HCT116 (cell line): ENCODE results near the gene TTC24. TPM values are rescaled to one million over a fixed set of nuclear protein-coding genes. Genes with fewer than 3 reads are reported as not detected.

ENCODE experiments used
- ATAC-seq: fragments of 200-7000 bp; cut with Tn5 transposase; 2 replicates; pipeline ENCODE4 v1.9.1; 2020; ENCODE audit warnings: mild to moderate bottlenecking, moderate library complexity
- BruUV-seq: library from RNA; stranded (reverse); fragments of 400-500 nt; replicated peaks from 2 replicates; lab custom pipeline; 2021; lab: Mats Ljungman, UMichigan
- CTCF ChIA-PET: fragments of 300-600 bp; sonication (Branson Sonifier 250); formaldehyde crosslinking; loops from one replicate; lab custom pipeline; 2021; ENCODE audit warnings: antibody characterized with exemption; lab: Charles Lee
- POLR2A ChIA-PET: fragments of 300-600, 350-600 bp; sonication (Branson Sonifier 250); formaldehyde crosslinking; loops from one replicate; lab custom pipeline; 2021; ENCODE audit warnings: antibody characterized with exemption; lab: Charles Lee
- RAD21 ChIA-PET, 2 experiments: fragments of 300-600 bp; sonication (Branson Sonifier 250); formaldehyde crosslinking; loops; one replicate each; lab custom pipeline; 2023; ENCODE audit warnings: low total read pairs in 2 of 2; ENCODE audit not compliant: uncharacterized antibody in 2 of 2, unreplicated experiment in 2 of 2, low non-redundant PET in 1 of 2; lab: Charles Lee
- DNase-seq: peaks from one replicate; pipeline ENCODE4 v3.0.0-alpha.2; 2010; ENCODE audit warnings: low read depth, low spot score
- H2AFZ ChIP-seq: fragments of 200-600 bp; shearing (Covaris generic), sonication (generic); 2 replicates; pipeline ENCODE4 v1.6.1; 2017; ENCODE audit warnings: low read depth, mixed run types, mixed read lengths, antibody characterized with exemption, low read length; ENCODE audit not compliant: poor library complexity, severe bottlenecking
- H3K27ac ChIP-seq: 2 replicates; pipeline ENCODE4 v1.5.1; 2012; ENCODE audit warnings: low read depth, low read length
- H3K27me3 ChIP-seq: fragments of 200-600 bp; sonication (generic); 2 replicates; pipeline ENCODE4 v1.6.1; 2016; ENCODE audit warnings: mixed run types, low read length, mixed read lengths; ENCODE audit not compliant: insufficient read depth
- H3K36me3 ChIP-seq, 2 experiments: fragments of 200-500 bp in 1 of 2; fragments of 200-600 bp in 1 of 2; sonication (Bioruptor generic) in 1 of 2; sonication (generic) in 1 of 2; 2 replicates each; pipeline versions ENCODE4 v1.5.1 to v1.6.1; 2014 to 2016; ENCODE audit warnings: low read length in 2 of 2, inconsistent platforms in 1 of 2, mixed read lengths in 1 of 2, mixed run types in 1 of 2; ENCODE audit not compliant: insufficient read depth in 2 of 2, control insufficient read depth in 1 of 2
- H3K4me1 ChIP-seq, 2 experiments: fragments of 200-600 bp in 1 of 2; sonication (generic) in 1 of 2; 2 replicates each; pipeline versions ENCODE4 v1.5.1 to v1.6.1; 2012 to 2017; ENCODE audit warnings: low read length in 2 of 2, inconsistent platforms in 1 of 2, mild to moderate bottlenecking in 1 of 2, mixed read lengths in 1 of 2, mixed run types in 1 of 2, moderate library complexity in 1 of 2; ENCODE audit not compliant: insufficient read depth in 2 of 2, control insufficient read depth in 1 of 2
- H3K4me2 ChIP-seq: fragments of 200-600 bp; sonication (generic); 2 replicates; pipeline ENCODE4 v1.6.1; 2017; ENCODE audit warnings: mixed run types, low read length, mixed read lengths
- H3K4me3 ChIP-seq, 2 experiments: fragments of 200-600 bp in 1 of 2; sonication (generic) in 1 of 2; replicated peaks in 1 of 2; 2 replicates each; pipeline ENCODE4 v1.5.1; 2011 to 2016; ENCODE audit warnings: low read length in 2 of 2, control low read depth in 1 of 2, low read depth in 1 of 2, mild to moderate bottlenecking in 1 of 2, mixed read lengths in 1 of 2, mixed run types in 1 of 2
- H3K79me2 ChIP-seq: fragments of 200-600 bp; sonication (generic); 2 replicates; pipeline ENCODE4 v1.6.1; 2017; ENCODE audit warnings: mild to moderate bottlenecking, mixed run types, low read length, moderate library complexity, mixed read lengths; ENCODE audit not compliant: insufficient read depth
- H3K9ac ChIP-seq: fragments of 200-600 bp; sonication (generic); 2 replicates; pipeline ENCODE4 v1.6.1; 2016; ENCODE audit warnings: low read length, mixed read lengths
- H3K9me2 ChIP-seq: fragments of 200-600 bp; sonication (generic), shearing (Covaris generic); 2 replicates; pipeline ENCODE4 v1.6.1; 2017; ENCODE audit warnings: mixed run types, mild to moderate bottlenecking, moderate library complexity; ENCODE audit not compliant: insufficient read depth
- H3K9me3 ChIP-seq, 2 experiments: fragments of 200-500 bp in 1 of 2; fragments of 200-600 bp in 1 of 2; sonication (Bioruptor generic) in 1 of 2; sonication (generic) in 1 of 2; 2 replicates each; pipeline ENCODE4 v1.6.1; 2014 to 2017; ENCODE audit warnings: low read length in 2 of 2, mixed read lengths in 2 of 2, inconsistent platforms in 1 of 2, low read depth in 1 of 2, mild to moderate bottlenecking in 1 of 2, mixed run types in 1 of 2, moderate library complexity in 1 of 2; ENCODE audit not compliant: control insufficient read depth in 1 of 2, insufficient read depth in 1 of 2
- H4K20me1 ChIP-seq: fragments of 200-600 bp; sonication (generic), shearing (Covaris generic); 2 replicates; pipeline ENCODE4 v1.6.1; 2017; ENCODE audit warnings: mixed run types, mild to moderate bottlenecking, moderate library complexity; ENCODE audit not compliant: insufficient read depth
- CBX3 ChIP-seq: IDR thresholded peaks from 2 replicates; pipeline ENCODE4 v1.6.1; 2012; ENCODE audit warnings: low read depth
- CEBPB ChIP-seq: IDR thresholded peaks from 2 replicates; pipeline ENCODE4 v1.6.1; 2012; ENCODE audit warnings: low read depth
- EGR1 ChIP-seq: IDR thresholded peaks from 2 replicates; pipeline ENCODE4 v1.6.1; 2012; ENCODE audit warnings: low read depth
- EZH2 ChIP-seq: fragments of 200-600 bp; sonication (generic); IDR thresholded peaks from 2 replicates; pipeline ENCODE4 v1.6.1; 2017; ENCODE audit warnings: antibody characterized with exemption, mixed run types
- EZH2phosphoT487 ChIP-seq: fragments of 200-600 bp; IDR thresholded peaks from 2 replicates; pipeline ENCODE4 v1.6.1; 2018; ENCODE audit warnings: antibody characterized with exemption, borderline replicate concordance
- JUND ChIP-seq: IDR thresholded peaks from 2 replicates; pipeline ENCODE4 v1.6.1; 2012
- RAD21 ChIP-seq: IDR thresholded peaks from 2 replicates; pipeline ENCODE4 v1.6.1; 2012; ENCODE audit warnings: low read depth, mild to moderate bottlenecking
- SIN3A ChIP-seq: IDR thresholded peaks from 2 replicates; pipeline ENCODE4 v1.6.1; 2012; ENCODE audit warnings: low read depth
- SP1 ChIP-seq: IDR thresholded peaks from 2 replicates; pipeline ENCODE4 v1.6.1; 2012; ENCODE audit warnings: low read depth
- SRF ChIP-seq: IDR thresholded peaks from 2 replicates; pipeline ENCODE4 v1.6.1; 2012; ENCODE audit warnings: low read depth
- TCF7L2 ChIP-seq: IDR thresholded peaks from 2 replicates; pipeline ENCODE4 v1.7.0; 2011; ENCODE audit warnings: borderline replicate concordance, inconsistent platforms; ENCODE audit not compliant: insufficient read depth, insufficient read length; ENCODE audit errors: extremely low read depth
- YY1 ChIP-seq: IDR thresholded peaks from 2 replicates; pipeline ENCODE4 v1.6.1; 2011; ENCODE audit warnings: low read length, low read depth, moderate library complexity, mild to moderate bottlenecking; ENCODE audit not compliant: insufficient replicate concordance; ENCODE audit errors: extremely low read depth
- ZFX ChIP-seq: fragments of 450-650 bp; IDR thresholded peaks from 2 replicates; pipeline ENCODE4 v1.6.1; 2017
- ZNF274 ChIP-seq: fragments of 200-500 bp; sonication (Bioruptor generic); IDR thresholded peaks from 2 replicates; pipeline ENCODE4 v1.6.1; 2014; ENCODE audit warnings: mild to moderate bottlenecking, low read depth, low read length, inconsistent platforms
- intact Hi-C: fragments of 100-400 bp; cut with micrococcal nuclease; formaldehyde crosslinking; loops from 2 replicates; pipeline ENCODE4 v1.10.0; 2022
- total RNA-seq: library from RNA; stranded (reverse); gene quantifications from one replicate; pipeline ENCODE4 v1.2.1, GENCODE V29; 2021; ENCODE audit not compliant: unreplicated experiment
- TF ChIP-seq, protein P1 (sequence below): IDR thresholded peaks from 2 replicates; pipeline ENCODE4 v1.6.1; 2012
- TF ChIP-seq, protein P2 (sequence below): IDR thresholded peaks from 2 replicates; pipeline ENCODE4 v1.6.1; 2012; ENCODE audit warnings: low read depth
- TF ChIP-seq, protein P3 (sequence below): IDR thresholded peaks from 2 replicates; pipeline ENCODE4 v1.6.1; 2011; ENCODE audit warnings: mild to moderate bottlenecking, low read length, moderate library complexity; ENCODE audit not compliant: insufficient replicate concordance; ENCODE audit errors: extremely low read depth

The TTC24 gene
- total RNA-seq, 1 experiment from 2014 or later, result not detected

DNA sequence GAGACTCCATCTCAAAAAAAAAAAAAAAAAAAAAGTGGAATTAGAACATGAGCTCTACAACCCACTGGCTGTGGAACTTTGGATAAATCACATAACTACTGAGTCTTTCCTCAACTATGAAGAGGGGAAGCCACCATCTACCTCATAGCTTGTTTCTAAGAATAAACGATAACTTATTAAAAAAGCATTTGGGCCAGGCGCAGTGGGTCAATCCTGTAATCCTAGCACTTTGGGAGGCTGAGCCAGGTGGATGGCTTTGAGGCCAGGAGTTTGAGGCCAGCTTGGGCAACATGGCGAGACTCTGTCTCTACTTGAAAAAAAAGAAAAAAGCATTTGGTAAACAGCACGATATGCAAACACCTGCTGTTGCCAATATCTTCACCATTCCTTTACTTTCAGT is 47.1 kb upstream of the TTC24 start:
- RAD21 ChIA-PET, result no interaction called here
- Histone ChIP-seq H3K36me3 (peaks cover 24 to 47% of the 10 kb centered on the region in 2 experiments; a peak in 3 of 4 replicates), H3K4me3 (no peak overlapping the region)

More for the DNA sequence above, 47.1 kb upstream of the TTC24 start:
- intact Hi-C loops, result no loop called here
- H3K27me3 ChIP-seq, result no peaks in the 10 kb centered on the region
- no peak for ATAC-seq
- POLR2A ChIA-PET, result no interaction called here
- H3K9ac ChIP-seq, result no peak overlapping the region
- no TSS peak for BruUV-seq
- no peak overlapping the region for H2AFZ ChIP-seq
- H3K9me3 ChIP-seq, result no peaks in the 10 kb centered on the region
- no peaks in the 10 kb centered on the region; a peak in 1 of 4 replicates for H3K4me1 ChIP-seq
- H3K27ac ChIP-seq, result no peak overlapping the region
- CTCF ChIA-PET, result no interaction called here
- H3K79me2 ChIP-seq, result no peaks in the 10 kb centered on the region
- TF ChIP-seq EZH2phosphoT487, result no peak
- TF ChIP-seq EZH2, result no peak
- TF ChIP-seq, protein P1, sequence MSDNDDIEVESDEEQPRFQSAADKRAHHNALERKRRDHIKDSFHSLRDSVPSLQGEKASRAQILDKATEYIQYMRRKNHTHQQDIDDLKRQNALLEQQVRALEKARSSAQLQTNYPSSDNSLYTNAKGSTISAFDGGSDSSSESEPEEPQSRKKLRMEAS, result no peak
- TF ChIP-seq CEBPB, result no peak
- TF ChIP-seq YY1, result no peak
- TF ChIP-seq SRF, result no peak
- TF ChIP-seq TCF7L2, result no peak
- TF ChIP-seq ZFX, result no peak
- no peak for TF ChIP-seq JUND
- no peak for TF ChIP-seq RAD21
- TF ChIP-seq EGR1, result no peak
- no peak for TF ChIP-seq CBX3
- TF ChIP-seq SP1, result no peak
- TF ChIP-seq, protein P2, sequence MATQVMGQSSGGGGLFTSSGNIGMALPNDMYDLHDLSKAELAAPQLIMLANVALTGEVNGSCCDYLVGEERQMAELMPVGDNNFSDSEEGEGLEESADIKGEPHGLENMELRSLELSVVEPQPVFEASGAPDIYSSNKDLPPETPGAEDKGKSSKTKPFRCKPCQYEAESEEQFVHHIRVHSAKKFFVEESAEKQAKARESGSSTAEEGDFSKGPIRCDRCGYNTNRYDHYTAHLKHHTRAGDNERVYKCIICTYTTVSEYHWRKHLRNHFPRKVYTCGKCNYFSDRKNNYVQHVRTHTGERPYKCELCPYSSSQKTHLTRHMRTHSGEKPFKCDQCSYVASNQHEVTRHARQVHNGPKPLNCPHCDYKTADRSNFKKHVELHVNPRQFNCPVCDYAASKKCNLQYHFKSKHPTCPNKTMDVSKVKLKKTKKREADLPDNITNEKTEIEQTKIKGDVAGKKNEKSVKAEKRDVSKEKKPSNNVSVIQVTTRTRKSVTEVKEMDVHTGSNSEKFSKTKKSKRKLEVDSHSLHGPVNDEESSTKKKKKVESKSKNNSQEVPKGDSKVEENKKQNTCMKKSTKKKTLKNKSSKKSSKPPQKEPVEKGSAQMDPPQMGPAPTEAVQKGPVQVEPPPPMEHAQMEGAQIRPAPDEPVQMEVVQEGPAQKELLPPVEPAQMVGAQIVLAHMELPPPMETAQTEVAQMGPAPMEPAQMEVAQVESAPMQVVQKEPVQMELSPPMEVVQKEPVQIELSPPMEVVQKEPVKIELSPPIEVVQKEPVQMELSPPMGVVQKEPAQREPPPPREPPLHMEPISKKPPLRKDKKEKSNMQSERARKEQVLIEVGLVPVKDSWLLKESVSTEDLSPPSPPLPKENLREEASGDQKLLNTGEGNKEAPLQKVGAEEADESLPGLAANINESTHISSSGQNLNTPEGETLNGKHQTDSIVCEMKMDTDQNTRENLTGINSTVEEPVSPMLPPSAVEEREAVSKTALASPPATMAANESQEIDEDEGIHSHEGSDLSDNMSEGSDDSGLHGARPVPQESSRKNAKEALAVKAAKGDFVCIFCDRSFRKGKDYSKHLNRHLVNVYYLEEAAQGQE, result no peak
- TF ChIP-seq ZNF274, result no peak
- TF ChIP-seq, protein P3, sequence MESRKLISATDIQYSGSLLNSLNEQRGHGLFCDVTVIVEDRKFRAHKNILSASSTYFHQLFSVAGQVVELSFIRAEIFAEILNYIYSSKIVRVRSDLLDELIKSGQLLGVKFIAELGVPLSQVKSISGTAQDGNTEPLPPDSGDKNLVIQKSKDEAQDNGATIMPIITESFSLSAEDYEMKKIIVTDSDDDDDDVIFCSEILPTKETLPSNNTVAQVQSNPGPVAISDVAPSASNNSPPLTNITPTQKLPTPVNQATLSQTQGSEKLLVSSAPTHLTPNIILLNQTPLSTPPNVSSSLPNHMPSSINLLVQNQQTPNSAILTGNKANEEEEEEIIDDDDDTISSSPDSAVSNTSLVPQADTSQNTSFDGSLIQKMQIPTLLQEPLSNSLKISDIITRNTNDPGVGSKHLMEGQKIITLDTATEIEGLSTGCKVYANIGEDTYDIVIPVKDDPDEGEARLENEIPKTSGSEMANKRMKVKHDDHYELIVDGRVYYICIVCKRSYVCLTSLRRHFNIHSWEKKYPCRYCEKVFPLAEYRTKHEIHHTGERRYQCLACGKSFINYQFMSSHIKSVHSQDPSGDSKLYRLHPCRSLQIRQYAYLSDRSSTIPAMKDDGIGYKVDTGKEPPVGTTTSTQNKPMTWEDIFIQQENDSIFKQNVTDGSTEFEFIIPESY, result no peak
- no peak for TF ChIP-seq SIN3A
- no peaks in the 10 kb centered on the region for H3K9me2 ChIP-seq
- no peak overlapping the region for H3K4me2 ChIP-seq
- H4K20me1 ChIP-seq, result no peaks in the 10 kb centered on the region
- no peak for DNase-seq
